Right atrium auricular region (tissue), 2 donors: ENCODE results near the gene OVOL1. TPM values are rescaled to one million over a fixed set of nuclear protein-coding genes. Genes with fewer than 3 reads are reported as not detected.

Experiments
- DNase-seq: peaks from one replicate; pipeline ENCODE4 v3.0.0-alpha.2; 2019; ENCODE audit warnings: low spot score
- H3K27ac ChIP-seq, 2 donors: fragments of 200-600 bp; sonication (generic); 1 replicate in 1 of 2; 2 replicates in 1 of 2; pipeline ENCODE4 v1.5.1; 2016 to 2019
- H3K27me3 ChIP-seq, 2 donors: fragments of 200-600 bp; sonication (generic); one replicate each; pipeline versions ENCODE4 v1.5.1 to v1.6.0; 2017 to 2019
- H3K36me3 ChIP-seq: fragments of 200-600 bp; sonication (generic); one replicate; pipeline ENCODE4 v1.5.1; 2016
- H3K4me1 ChIP-seq, 2 donors: fragments of 200-600 bp; sonication (generic); one replicate each; pipeline versions ENCODE4 v1.5.1 to v1.6.0; 2017 to 2019
- H3K4me3 ChIP-seq, 2 donors: fragments of 200-600 bp; sonication (generic); 1 replicate in 1 of 2; 2 replicates in 1 of 2; pipeline ENCODE4 v1.5.1; 2017 to 2019; ENCODE audit warnings: mild to moderate bottlenecking in 1 of 2, moderate library complexity in 1 of 2
- H3K9me3 ChIP-seq, 2 donors: fragments of 200-600 bp; sonication (generic); one replicate each; pipeline ENCODE4 v1.5.1; 2019
- total RNA-seq, 2 donors: library from RNA; depleted of rRNA; stranded (reverse); fragments of >200 nt; gene quantifications; one replicate each; pipeline ENCODE4 v1.1.0, GENCODE V29; 2016
- TF ChIP-seq, protein P1 (sequence below), 2 donors: fragments of 200-600 bp; sonication (generic); IDR thresholded peaks; one replicate each; pipeline ENCODE4 v1.5.1; 2019; ENCODE audit warnings: antibody characterized with exemption in 2 of 2

OVOL1 gene
- total RNA-seq, 2 donors from 2014 or later, result not detected

GRCh38 chr11:65797711-65798110 is 10.8 kb downstream of the OVOL1 start:
- Histone ChIP-seq H3K4me3 (no peak overlapping the region), H3K27ac (no peak overlapping the region), H3K36me3 (no peaks in the 10 kb centered on the region), H3K27me3 (no peaks in the 10 kb centered on the region), H3K9me3 (no peaks in the 10 kb centered on the region), H3K4me1 (no peaks in the 10 kb centered on the region)
- TF ChIP-seq, protein P1, sequence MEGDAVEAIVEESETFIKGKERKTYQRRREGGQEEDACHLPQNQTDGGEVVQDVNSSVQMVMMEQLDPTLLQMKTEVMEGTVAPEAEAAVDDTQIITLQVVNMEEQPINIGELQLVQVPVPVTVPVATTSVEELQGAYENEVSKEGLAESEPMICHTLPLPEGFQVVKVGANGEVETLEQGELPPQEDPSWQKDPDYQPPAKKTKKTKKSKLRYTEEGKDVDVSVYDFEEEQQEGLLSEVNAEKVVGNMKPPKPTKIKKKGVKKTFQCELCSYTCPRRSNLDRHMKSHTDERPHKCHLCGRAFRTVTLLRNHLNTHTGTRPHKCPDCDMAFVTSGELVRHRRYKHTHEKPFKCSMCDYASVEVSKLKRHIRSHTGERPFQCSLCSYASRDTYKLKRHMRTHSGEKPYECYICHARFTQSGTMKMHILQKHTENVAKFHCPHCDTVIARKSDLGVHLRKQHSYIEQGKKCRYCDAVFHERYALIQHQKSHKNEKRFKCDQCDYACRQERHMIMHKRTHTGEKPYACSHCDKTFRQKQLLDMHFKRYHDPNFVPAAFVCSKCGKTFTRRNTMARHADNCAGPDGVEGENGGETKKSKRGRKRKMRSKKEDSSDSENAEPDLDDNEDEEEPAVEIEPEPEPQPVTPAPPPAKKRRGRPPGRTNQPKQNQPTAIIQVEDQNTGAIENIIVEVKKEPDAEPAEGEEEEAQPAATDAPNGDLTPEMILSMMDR (IDR thresholded peaks at IDR 0.05), result no peak
- no peak for DNase-seq

GRCh38 chr11:65798882-65799281 is 12.0 kb downstream of the OVOL1 start:
- no peak overlapping the region for H3K27ac ChIP-seq
- no peaks in the 10 kb centered on the region for H3K4me1 ChIP-seq
- TF ChIP-seq, protein P1 (IDR thresholded peaks at IDR 0.05), result no peak
- no peak for DNase-seq
- peaks cover 0 to 4% of the 10 kb centered on the region in 2 donors for H3K27me3 ChIP-seq
- no peak overlapping the region for H3K4me3 ChIP-seq
- H3K36me3 ChIP-seq, result no peaks in the 10 kb centered on the region
- H3K9me3 ChIP-seq, result no peaks in the 10 kb centered on the region

- DNase-seq, result no peak
- no peaks in the 10 kb centered on the region for H3K36me3 ChIP-seq
- H3K9me3 ChIP-seq, result no peaks in the 10 kb centered on the region
- peaks cover 0 to 7% of the 10 kb centered on the region in 2 donors for H3K27me3 ChIP-seq
- H3K4me1 ChIP-seq, result no peaks in the 10 kb centered on the region
- H3K27ac ChIP-seq, result no peak overlapping the region
- H3K4me3 ChIP-seq, result no peak overlapping the region
- TF ChIP-seq, protein P1 (IDR thresholded peaks at IDR 0.05), result no peak
These were observed 14.5 kb downstream of the OVOL1 start for GRCh38 chr11:65801153-65801987.

DNA sequence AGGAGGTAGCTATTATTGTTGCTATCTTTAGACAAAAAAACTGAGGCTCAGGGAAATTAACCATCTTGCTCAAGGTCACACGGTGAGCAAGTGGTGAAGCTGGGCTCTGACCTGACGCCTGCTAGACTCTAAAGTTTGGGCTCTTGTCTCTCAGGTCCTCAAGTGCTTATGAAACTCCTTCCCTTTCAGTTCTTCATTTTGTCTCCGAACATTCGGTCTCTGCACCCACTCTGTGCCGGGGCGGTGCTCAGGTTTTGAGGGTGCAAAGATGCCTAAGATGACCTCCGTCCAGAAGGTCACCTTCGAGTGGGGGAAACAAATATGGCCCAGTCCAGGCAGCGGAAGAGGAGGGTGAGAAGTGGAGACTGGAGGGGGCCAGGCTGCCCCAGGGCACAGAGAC is 16.0 kb downstream of the OVOL1 start:
- Histone ChIP-seq H3K27me3 (peaks cover 0 to 7% of the 10 kb centered on the region in 2 donors), H3K27ac (no peak overlapping the region), H3K9me3 (no peaks in the 10 kb centered on the region), H3K4me1 (no peaks in the 10 kb centered on the region), H3K4me3 (no peak overlapping the region), H3K36me3 (no peaks in the 10 kb centered on the region)
- DNase-seq, result no peak
- TF ChIP-seq, protein P1 (IDR thresholded peaks at IDR 0.05), result no peak

DNA sequence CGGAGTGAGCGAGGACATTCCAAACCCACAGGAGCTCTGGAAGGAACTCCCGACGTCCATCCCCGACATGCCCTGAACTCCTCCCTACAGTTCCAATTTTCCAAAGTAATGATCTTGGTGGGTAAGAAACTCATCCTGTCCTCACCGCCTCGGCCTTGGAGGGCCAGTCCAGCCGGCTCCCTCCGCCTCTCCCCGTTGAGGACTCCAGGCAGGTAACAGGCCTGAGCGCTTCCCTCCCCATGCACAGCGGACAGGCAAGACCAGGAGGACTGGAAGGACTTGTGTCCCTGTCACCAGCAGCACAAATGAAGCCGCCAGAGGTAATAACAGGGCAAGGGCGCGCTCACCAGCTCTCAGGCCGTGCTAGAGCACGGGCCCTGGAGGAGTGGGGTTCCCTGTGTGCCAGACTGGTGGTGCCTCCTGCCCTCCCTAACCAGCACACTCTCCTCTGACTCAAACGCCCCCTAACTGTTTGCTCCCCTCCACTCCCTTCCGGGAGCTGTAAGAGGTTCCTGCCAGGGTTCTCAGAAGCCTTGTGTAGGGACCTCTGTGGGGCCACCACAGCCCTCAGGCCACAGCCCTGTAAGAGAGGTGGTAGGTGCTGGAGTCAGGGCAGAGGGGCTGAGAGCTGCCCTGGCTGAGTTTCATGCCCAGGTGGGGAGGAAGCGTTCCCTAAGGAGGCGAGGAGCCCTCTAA is 17.1 kb downstream of the OVOL1 start:
- TF ChIP-seq, protein P1 (IDR thresholded peaks at IDR 0.05), result no peak
- Histone ChIP-seq H3K27ac (no peak overlapping the region), H3K4me1 (no peaks in the 10 kb centered on the region), H3K4me3 (no peak overlapping the region), H3K9me3 (no peaks in the 10 kb centered on the region), H3K36me3 (no peaks in the 10 kb centered on the region), H3K27me3 (peaks cover 0 to 7% of the 10 kb centered on the region in 2 donors)
- DNase-seq, result no peak
